ENCODE measurements around the gene ARID3A. TPM values are rescaled to one million over a fixed set of nuclear protein-coding genes. Genes with fewer than 3 reads are reported as not detected.

ARID3A gene
- total and polyA plus RNA-seq, 2 of the 8 experiments (the other 6 are each of a cell fraction or from before 2014, with no cell fraction given): 40.5 to 77.4 TPM

GRCh38 chr19:929203-929890 is 3.5 kb downstream of the ARID3A start (continued):
- TF ChIP-seq NANOG (IDR thresholded peaks at IDR 0.05; ENCODE audit: insufficient read depth, low read depth, low read length, poor library complexity, severe bottlenecking): no peak
- no peak for TF ChIP-seq NRF1 (IDR thresholded peaks at IDR 0.05; ENCODE audit: low read depth, low read length)
- TF ChIP-seq CTBP2 (IDR thresholded peaks at IDR 0.05; ENCODE audit: borderline replicate concordance, insufficient read depth, insufficient read length, low read length): no peak
